NB4 (cell line): ENCODE data around the gene INHBB.

Source experiments
- DNase-seq: peaks from one replicate; pipeline ENCODE4 v3.0.0; 2010; ENCODE audit warnings: low read depth
- H3K4me3 ChIP-seq: one replicate; pipeline ENCODE4 v1.5.1; 2011; ENCODE audit warnings: mild to moderate bottlenecking, low read depth, low read length, moderate library complexity
- MYC ChIP-seq: IDR thresholded peaks from 2 replicates; pipeline ENCODE4 v1.6.1; 2011; ENCODE audit warnings: low read depth, low read length
- POLR2A ChIP-seq: IDR thresholded peaks from 2 replicates; pipeline ENCODE4 v1.6.1; 2011; ENCODE audit warnings: mild to moderate bottlenecking; ENCODE audit not compliant: insufficient read length; ENCODE audit errors: extremely low read depth
- TF ChIP-seq, protein P1 (sequence below): IDR thresholded peaks from 2 replicates; pipeline ENCODE4 v1.6.1; 2011; ENCODE audit warnings: low read depth, low read length
- TF ChIP-seq, protein P2 (sequence below): IDR thresholded peaks from one replicate; pipeline ENCODE4 v1.5.1; 2012; ENCODE audit warnings: low read depth, low read length

INHBB gene

DNA sequence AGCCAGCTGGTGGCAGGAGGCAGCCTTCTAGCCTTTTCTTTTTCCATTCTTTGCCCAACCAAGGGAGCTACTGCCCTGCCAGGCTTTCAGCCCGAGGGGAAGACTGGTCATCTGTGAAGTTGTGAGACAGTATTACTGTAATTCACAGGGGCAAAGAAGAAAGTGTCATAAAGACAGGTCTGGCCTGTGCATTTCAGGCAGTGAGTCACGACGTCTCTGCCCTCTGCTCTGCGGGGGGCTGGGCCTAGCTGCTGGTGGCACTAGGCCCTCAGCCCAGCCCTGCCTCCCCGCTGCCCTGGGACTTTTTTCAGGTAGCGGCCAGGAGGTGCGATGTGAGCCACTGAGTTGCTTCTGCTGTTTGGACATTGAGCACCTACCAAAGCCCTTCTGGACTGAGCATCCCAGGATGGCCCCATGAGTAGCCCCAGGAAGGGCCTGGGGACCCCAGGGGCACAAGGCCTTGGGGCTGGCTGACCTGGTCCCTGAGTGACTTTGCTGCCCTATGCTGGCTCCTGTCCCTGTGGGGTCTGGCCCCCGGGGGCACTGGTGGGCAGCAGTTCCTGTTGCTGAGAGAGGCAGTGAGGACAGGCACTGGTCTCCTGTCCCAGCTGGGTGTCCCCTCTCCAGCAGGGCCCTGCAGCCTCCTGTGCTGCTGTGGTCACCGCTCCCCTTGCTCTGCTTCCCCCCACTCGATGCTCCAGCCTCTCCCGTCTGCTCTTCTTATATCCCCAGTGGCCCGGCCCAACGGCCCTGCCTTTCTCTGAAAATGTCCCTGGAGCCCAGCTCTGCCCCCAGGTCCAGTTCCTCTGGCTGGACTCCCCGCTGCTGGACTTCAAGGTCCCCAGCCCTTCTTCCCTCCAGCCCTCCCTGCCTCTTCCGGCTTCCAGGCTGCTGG, 7.0 kb downstream of the INHBB start:
- no peak for DNase-seq
- no peak for TF ChIP-seq MYC
- no peak for TF ChIP-seq POLR2A
- TF ChIP-seq, protein P1, sequence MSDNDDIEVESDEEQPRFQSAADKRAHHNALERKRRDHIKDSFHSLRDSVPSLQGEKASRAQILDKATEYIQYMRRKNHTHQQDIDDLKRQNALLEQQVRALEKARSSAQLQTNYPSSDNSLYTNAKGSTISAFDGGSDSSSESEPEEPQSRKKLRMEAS, result no peak
- TF ChIP-seq, protein P2, sequence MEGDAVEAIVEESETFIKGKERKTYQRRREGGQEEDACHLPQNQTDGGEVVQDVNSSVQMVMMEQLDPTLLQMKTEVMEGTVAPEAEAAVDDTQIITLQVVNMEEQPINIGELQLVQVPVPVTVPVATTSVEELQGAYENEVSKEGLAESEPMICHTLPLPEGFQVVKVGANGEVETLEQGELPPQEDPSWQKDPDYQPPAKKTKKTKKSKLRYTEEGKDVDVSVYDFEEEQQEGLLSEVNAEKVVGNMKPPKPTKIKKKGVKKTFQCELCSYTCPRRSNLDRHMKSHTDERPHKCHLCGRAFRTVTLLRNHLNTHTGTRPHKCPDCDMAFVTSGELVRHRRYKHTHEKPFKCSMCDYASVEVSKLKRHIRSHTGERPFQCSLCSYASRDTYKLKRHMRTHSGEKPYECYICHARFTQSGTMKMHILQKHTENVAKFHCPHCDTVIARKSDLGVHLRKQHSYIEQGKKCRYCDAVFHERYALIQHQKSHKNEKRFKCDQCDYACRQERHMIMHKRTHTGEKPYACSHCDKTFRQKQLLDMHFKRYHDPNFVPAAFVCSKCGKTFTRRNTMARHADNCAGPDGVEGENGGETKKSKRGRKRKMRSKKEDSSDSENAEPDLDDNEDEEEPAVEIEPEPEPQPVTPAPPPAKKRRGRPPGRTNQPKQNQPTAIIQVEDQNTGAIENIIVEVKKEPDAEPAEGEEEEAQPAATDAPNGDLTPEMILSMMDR, result no peak
- no peak overlapping the region for H3K4me3 ChIP-seq

DNA sequence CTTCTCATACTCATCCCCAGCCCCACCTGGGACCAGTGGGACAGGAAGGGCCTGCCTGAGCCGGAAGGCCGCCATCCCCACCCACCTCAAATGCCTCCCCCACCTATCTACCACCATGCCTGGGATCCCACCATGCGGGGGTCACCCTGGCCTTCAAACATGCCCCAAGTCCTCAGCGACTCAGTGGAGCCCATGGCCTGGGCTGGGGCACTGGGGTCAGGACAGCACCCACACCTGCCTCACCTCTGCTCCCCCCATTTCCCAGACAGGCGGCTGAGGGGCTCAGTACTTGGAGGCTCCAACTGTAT, 7.6 kb downstream of the INHBB start:
- no peak for TF ChIP-seq MYC
- TF ChIP-seq, protein P1, result no peak
- TF ChIP-seq POLR2A, result no peak
- TF ChIP-seq, protein P2, result no peak
- no peak overlapping the region for H3K4me3 ChIP-seq

DNA sequence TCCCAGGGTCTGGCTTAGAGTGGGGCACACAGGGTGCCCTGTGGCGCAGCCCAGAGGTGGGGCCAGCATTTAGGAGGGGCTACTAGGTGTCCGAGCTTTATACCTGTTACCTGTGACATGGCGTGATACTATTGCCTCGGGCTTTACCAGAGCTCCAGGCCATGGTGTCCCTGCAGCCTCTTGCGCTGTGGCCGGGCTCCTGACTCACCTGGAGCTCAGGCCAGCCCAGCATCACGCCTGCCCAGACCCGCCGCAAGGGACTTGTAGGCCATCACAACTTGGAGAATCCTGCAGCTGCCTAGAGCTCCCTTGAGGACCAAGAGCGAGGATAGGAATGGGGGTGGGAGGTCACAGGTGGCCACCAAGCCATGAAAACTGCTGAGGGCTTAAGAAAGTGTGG, 8.0 kb downstream of the INHBB start:
- DNase-seq, result no peak
- no peak overlapping the region for H3K4me3 ChIP-seq
- TF ChIP-seq POLR2A (no peak), MYC (no peak)
- TF ChIP-seq, protein P2, result no peak
- TF ChIP-seq, protein P1, result no peak

More for the DNA sequence above, 7.6 kb downstream of the INHBB start:
- no peak for DNase-seq

DNA sequence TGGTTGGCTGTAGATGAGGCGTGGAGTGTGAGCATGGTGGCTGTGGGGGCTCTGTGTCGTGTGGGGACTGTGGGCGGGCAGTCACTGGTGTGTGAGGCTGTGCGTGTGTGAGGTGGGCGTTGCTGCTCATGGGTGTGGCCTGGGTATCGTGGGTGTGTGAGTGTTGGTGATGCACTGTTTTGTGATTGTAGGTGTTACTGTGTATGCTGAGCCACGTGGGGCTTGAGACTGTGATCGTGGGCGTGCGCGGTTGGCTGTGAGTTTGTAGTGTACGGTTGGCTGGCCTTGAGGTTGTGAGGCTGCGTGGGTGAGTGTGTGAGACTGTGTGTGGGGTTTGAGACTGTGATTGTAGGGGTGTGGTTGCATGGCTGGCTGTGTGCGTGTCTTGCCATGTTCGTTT, 8.5 kb downstream of the INHBB start:
- H3K4me3 ChIP-seq, result no peak overlapping the region
- TF ChIP-seq MYC, result no peak
- no peak for TF ChIP-seq POLR2A
- TF ChIP-seq, protein P1, result no peak
- TF ChIP-seq, protein P2, result no peak
- DNase-seq, result no peak

DNA sequence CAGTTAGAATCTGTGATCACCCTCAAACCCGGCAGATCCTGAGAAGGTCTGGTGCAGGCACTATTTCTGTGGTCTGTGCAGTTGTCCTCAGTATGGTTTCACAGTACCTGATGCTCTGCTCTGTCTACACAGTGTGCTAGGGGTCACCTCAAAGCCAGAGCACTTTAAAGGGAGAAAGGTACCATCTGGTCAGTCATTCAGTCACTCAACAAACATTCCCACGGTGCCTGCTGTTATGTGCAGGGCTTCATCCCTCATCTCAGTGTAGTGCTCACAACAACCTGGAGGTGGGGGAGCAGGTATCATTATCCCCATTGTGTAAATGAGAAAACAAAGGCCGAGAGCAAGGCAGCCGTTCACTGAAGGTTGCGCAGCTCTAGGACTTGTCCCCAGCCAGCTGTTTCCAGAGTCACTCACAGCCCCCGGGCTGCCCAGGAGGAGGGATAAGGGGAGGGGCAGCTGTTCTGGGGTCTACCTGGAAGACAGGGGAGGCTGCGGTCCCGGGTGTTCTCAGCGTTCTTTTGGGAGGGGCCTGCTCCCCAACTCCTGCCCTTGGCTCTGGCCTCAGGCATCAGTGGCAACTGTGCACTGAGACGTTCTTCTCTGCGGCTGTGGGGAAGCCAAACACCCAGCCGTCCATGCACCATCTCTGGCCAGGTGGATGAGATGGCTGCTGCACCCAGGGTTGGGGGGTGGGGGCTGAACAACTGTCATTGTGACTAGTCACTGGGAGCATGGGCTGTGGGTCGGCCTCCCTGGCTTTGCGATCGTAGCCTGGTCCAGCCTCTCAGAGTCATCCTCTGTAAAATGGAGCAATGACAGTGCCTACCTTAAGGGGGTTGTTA, 9.2 kb downstream of the INHBB start:
- DNase-seq, result no peak

More for the DNA sequence above, 9.2 kb downstream of the INHBB start:
- TF ChIP-seq MYC (no peak), POLR2A (no peak)
- TF ChIP-seq, protein P1, result no peak
- TF ChIP-seq, protein P2, result no peak
- no peak overlapping the region for H3K4me3 ChIP-seq
